ENCODE results near the gene MYCL. TPM values are rescaled to one million over a fixed set of nuclear protein-coding genes. Genes with fewer than 3 reads are reported as not detected.

Gene MYCL
- total and polyA plus RNA-seq, 2 of the 4 experiments (the other 2 are of a cell fraction), result 0.72 to 0.87 TPM

GRCh38 chr1:39845569-39846566 lies 55.8 kb downstream of the MYCL start:
- Histone ChIP-seq H3K56ac (ENCODE audit: extremely low read depth, insufficient read depth, low read length) (no peak overlapping the region), H2BK5ac (ENCODE audit: low read depth, low read length, poor library complexity, severe bottlenecking) (peak overlapping the region; percentile 80), H2AK5ac (ENCODE audit: low read depth, low read length) (no peak overlapping the region), H3K4me1 (ENCODE audit: control insufficient read depth, insufficient read depth, low read length) (peaks cover 15% of the 10 kb centered on the region), H3K79me1 (ENCODE audit: low read depth in 1 of 2, low read length in 2 of 2) (peaks cover 14 to 29% of the 10 kb centered on the region in 2 experiments), H3K4ac (ENCODE audit: low read depth, low read length) (no peak overlapping the region; the same call in 1 of the 2 replicates), H4K8ac (ENCODE audit: low read depth in 2 of 2, low read length in 2 of 2) (no peak overlapping the region), H4K5ac (ENCODE audit: low read depth, low read length) (no peak overlapping the region), H3K36me3 (ENCODE audit: control insufficient read depth, insufficient read depth, low read length) (peaks cover 27% of the 10 kb centered on the region), H2AK9ac (replicated peaks; ENCODE audit: low read depth, low read length, poor library complexity) (no peak overlapping the region), H3K9me1 (ENCODE audit: insufficient read depth, low read length) (peaks cover 16% of the 10 kb centered on the region), H2BK15ac (ENCODE audit: low read depth, low read length) (no peak overlapping the region), H3K27me3 (ENCODE audit: control insufficient read depth, insufficient read depth, low read length) (no peaks in the 10 kb centered on the region), H3K4me2 (ENCODE audit: low read depth, low read length) (peak overlapping the region; percentile 48), H3K27ac (ENCODE audit: insufficient read depth, low read length) (peak overlapping the region; percentile 40; the same call in 1 of the 2 replicates), H4K91ac (ENCODE audit: insufficient read depth, low read depth, low read length) (no peak overlapping the region), H3K18ac (ENCODE audit: low read depth, low read length) (peak overlapping the region; percentile 12; the same call in 1 of the 2 replicates), H3K4me3 (ENCODE audit: insufficient read depth, low read depth, low read length) (no peak overlapping the region), H3K9ac (ENCODE audit: low read depth, low read length) (no peak overlapping the region), H3K14ac (replicated peaks; ENCODE audit: low read depth, low read length) (no peak overlapping the region), H4K20me1 (ENCODE audit: insufficient read depth, low read length) (peaks cover 18% of the 10 kb centered on the region), H2BK120ac (ENCODE audit: low read depth, low read length) (no peak overlapping the region), H3K9me3 (ENCODE audit: control insufficient read depth, insufficient read depth, low read length) (no peaks in the 10 kb centered on the region), H3K23ac (ENCODE audit: low read depth, low read length) (peak overlapping the region; percentile 3; the same call in 1 of the 2 replicates), H2BK20ac (ENCODE audit: low read depth, low read length) (no peak overlapping the region), H2AFZ (replicated peaks; ENCODE audit: low read length, poor library complexity) (no peak overlapping the region)
- DNase-seq (peak; percentile 89), ATAC-seq (ENCODE audit: low read depth) (peak; percentile 93)
- BruUV-seq (replicated peaks), result no TSS peak
- TF ChIP-seq FOS (IDR thresholded peaks at IDR 0.05; ENCODE audit: low read depth, low read length) (peak; percentile 43; the same call in 1 of the 2 replicates), BHLHE40 (IDR thresholded peaks at IDR 0.05; ENCODE audit: low read depth, low read length) (no peak), RCOR1 (IDR thresholded peaks at IDR 0.05; ENCODE audit: insufficient replicate concordance, low read length) (no peak), USF2 (IDR thresholded peaks at IDR 0.05; ENCODE audit: low read depth, low read length) (peak; percentile 63), RFX5 (IDR thresholded peaks at IDR 0.05; ENCODE audit: low read depth, low read length) (no peak)
- in situ Hi-C loops (cut with MboI; ENCODE audit: low sequenced_read_pairs), result no loop called here
- dilution Hi-C loops (cut with HindIII; ENCODE audit: low sequenced_read_pairs, unreplicated experiment), result no loop called here
- ChIA-PET CTCF (interaction anchor here (1.1 kb wide), 1 partner anchor 74 kb away, joined by 3 read pairs; no protein-coding TSS in a partner anchor), POLR2A (ENCODE audit: unreplicated experiment) (no interaction called here)
- intact Hi-C loops (cut with micrococcal nuclease), result loop anchor here (2.0 kb wide), 1 partner anchor 55 kb away; the partner anchor contains the start of gene MYCL
- 0% methylated on average over 1 of the region's 7 CpGs; no CpG with 5 or more reads in 1 of the 2 experiments for WGBS, 2 experiments (ENCODE audit: extremely low coverage in 2 of 2, insufficient read length in 1 of 2)

Small RNAs within 50 kb of the gene (microRNA-seq; reads per million reads assigned to microRNA genes)
- gene RF00019 (ENCODE audit: insufficient read depth, insufficient read length), result not detected

Small RNAs within 50 kb of the gene (small RNA-seq; reads per million reads assigned to genes)
- 0 reads per million in 5 experiments for gene RF00019

Other genes starting within 250 kb of the MYCL start
- not detected in 2 replicates for gene NT5C1A, start 229.8 kb downstream of the MYCL start, total RNA-seq (2012; rRNA removed)
- not detected in 2 replicates for gene NT5C1A, start 229.8 kb downstream of the MYCL start, polyA plus RNA-seq (2012; rRNA removed)
- not detected in 2 replicates for gene HPCAL4, start 210.5 kb downstream of the MYCL start, total RNA-seq (2012; rRNA removed)
- 0.02 TPM in 1 of 2 replicates, not detected in the other for gene HPCAL4, start 210.5 kb downstream of the MYCL start, polyA plus RNA-seq (2012; rRNA removed)
- 40.8 and 40.9 TPM in 2 replicates for gene PPIE, start 163.0 kb downstream of the MYCL start, total RNA-seq (2012; rRNA removed)
- gene PPIE, start 163.0 kb downstream of the MYCL start, polyA plus RNA-seq (2012; rRNA removed), result 61.6 and 68.1 TPM in 2 replicates
- 0.18 and 0.28 TPM in 2 replicates for gene OXCT2, start 130.6 kb downstream of the MYCL start, total RNA-seq (2012; rRNA removed)
- gene OXCT2, start 130.6 kb downstream of the MYCL start, polyA plus RNA-seq (2012; rRNA removed), result 0.22 and 0.30 TPM in 2 replicates
- not detected in 2 replicates for gene BMP8B, start 113.1 kb downstream of the MYCL start, total RNA-seq (2012; rRNA removed)
- 0.03 TPM in 1 of 2 replicates, not detected in the other for gene BMP8B, start 113.1 kb downstream of the MYCL start, polyA plus RNA-seq (2012; rRNA removed)
- gene TRIT1, start 18.4 kb downstream of the MYCL start, total RNA-seq (2012; rRNA removed), result 27.8 and 29.2 TPM in 2 replicates
- gene TRIT1, start 18.4 kb downstream of the MYCL start, polyA plus RNA-seq (2012; rRNA removed), result 10.8 and 13.5 TPM in 2 replicates
- gene MFSD2A, start 53.2 kb upstream of the MYCL start, total RNA-seq (2012; rRNA removed), result 5.0 and 5.7 TPM in 2 replicates
- 6.7 and 7.3 TPM in 2 replicates for gene MFSD2A, start 53.2 kb upstream of the MYCL start, polyA plus RNA-seq (2012; rRNA removed)
- gene CAP1, start 138.8 kb upstream of the MYCL start, total RNA-seq (2012; rRNA removed), result 756 and 792 TPM in 2 replicates
- gene CAP1, start 138.8 kb upstream of the MYCL start, polyA plus RNA-seq (2012; rRNA removed), result 405 and 434 TPM in 2 replicates
- gene PPT1, start 195.3 kb upstream of the MYCL start, total RNA-seq (2012; rRNA removed), result 41.4 and 55.4 TPM in 2 replicates
- 19.9 and 22.7 TPM in 2 replicates for gene PPT1, start 195.3 kb upstream of the MYCL start, polyA plus RNA-seq (2012; rRNA removed)

All from IMR-90 (cell line).